ENCODE data around the gene PYGB.
"Not testable (repeated sequence)": the region's sequence is repeated elsewhere in the genome, so short reads cannot be mapped to it uniquely, and the experiment has no call there.

PYGB gene

GRCh38 chr20:25230166-25230831 lies 17.6 kb upstream of the PYGB start:
- DNase-seq = no peak

DNA sequence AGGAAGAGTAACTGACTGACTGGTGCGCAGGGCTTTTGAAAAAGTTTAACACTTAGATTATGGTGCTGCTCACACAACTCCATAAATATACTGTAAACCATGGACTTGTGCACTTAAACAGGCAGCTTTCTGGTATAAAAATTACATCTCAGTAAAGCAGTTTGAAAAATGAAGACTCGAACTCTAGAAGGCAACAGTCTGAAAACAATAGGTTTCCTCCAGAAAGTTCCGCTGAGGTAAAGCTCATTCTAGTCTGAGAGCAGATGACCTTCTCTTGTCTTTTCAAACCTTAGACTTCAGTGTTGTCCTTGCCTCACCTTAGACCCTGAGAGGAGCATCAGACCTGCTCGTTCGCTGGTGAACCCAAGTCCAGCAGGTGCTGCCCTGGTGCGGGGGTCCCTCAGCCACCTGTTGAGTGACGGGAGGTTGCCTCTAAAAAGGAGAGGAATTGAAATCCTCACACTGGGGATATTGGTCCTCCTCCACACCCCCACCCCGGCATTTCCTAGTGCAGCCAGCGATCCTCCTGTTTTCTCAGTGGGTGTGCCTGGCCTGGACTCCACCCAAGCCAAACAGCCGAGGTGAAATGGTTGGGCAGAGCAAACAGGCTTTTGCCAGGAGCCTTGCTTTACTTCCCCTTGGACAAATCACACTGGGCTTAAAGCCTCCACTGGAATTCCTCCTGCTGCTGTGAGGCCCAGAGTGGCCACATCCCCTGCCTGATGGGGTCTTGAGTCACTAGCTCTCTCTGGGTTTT lies 14.7 kb upstream of the PYGB start:
- DNase-seq = no peak

GRCh38 chr20:25234009-25234849 lies 13.7 kb upstream of the PYGB start:
- DNase-seq = not testable (repeated sequence)

DNA sequence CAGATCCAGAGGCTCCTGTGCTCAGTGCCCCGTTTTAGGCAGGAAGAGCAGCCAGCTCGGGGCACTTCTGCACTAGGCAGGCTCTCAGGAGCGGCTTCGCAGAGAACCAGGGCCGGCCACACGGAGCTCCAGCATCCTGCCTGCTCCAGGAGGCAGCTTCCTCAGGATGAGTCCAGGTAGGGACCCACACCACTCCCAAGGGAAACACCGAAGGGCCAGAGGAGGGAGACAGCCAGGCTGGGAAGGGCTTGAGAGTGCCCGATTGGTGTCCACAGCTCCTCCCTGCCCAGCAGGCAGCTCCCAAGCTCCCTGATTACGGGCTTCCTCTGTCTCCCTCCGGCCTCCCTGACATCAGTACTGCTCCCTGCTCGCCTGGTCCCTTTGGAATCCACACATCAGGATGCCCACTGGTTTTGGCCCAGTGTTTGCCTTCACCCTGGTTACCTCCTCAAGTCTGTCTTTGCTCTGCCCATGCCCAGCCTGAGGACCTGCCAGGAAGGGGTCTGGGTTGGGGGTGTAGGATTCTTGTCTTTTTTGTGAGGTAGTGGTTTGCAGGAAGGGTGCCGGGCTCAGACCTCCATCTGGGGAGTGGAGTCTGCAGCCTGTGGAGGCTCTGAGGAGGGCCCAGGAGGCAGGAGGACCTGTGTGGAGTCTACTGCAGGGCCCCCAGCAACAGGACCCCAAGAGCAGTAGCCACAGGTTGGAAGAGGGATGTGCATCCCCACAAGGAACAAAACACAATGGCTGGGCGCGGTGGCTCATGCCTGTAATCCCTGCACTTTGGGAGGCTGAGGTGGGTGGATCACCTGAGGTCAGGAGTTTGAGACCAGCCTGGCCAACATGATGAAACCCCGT lies 11.2 kb upstream of the PYGB start:
- no peak for DNase-seq

DNA sequence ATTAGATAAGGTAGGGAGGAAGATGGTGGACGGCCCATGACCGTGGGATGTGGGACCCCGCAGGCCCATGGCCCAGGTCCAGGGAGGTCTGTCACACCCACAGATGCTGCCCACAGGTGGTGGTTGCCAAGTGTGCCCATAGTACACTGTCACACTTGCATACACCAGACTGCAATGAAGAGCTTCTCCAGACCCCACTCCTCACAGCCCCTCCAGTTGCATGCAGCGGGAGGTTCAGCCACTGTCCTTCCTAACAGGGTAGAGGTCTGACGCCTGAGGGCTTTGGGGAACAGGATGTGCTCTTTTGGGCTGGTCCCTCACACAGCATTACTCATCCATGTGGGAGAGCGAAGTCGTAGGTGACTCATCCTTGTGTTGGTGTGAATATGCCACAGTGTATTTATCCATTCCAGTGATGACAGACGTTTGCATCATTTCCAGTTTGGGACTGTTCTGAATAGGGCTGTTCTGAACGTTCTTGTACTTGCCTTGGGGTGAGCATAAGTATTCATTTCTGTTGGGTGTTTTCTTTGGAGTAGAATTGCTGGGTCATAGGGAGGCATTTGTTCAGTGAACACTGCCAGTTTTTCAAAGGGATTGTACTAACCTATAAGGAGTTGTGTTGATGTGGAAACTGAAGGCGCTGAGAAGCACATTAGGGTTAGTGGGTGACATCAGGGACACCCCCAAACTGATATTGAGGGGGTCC lies 10.1 kb upstream of the PYGB start:
- DNase-seq = no peak

DNA sequence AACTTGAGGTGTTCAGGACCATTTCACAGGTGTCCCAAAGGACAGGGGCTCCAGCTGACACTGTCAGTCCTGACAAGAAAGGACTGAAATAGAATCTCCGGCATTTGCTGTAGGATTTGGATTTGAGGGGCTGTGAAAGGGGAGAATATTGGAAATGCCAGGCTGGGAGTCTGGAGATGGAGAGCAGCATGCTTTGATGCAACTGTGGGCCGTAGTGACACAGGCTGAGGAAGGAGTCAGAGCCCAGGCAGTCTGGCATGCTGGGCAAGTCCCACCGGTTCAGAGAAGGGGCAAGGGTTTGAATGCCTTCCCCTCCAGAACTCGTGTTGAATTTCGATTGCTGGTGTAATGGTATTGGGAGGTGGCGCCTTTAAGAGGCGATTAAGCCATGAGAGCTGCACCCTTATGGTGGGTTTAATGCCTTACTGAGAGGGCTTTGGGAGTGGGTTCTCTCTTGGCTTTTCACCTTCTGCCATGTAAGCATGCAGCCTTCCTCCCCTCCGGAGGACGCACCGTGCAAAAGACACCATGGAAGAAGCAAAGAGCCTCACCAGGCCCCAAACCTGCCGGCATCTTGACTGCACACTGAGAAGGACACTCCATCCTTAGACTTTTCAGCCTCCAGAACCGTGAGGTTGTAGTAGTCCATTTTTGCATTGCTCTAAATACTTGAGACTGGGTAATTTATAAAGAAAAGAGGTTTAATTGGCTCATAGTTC lies 9.4 kb upstream of the PYGB start:
- no peak for DNase-seq

DNA sequence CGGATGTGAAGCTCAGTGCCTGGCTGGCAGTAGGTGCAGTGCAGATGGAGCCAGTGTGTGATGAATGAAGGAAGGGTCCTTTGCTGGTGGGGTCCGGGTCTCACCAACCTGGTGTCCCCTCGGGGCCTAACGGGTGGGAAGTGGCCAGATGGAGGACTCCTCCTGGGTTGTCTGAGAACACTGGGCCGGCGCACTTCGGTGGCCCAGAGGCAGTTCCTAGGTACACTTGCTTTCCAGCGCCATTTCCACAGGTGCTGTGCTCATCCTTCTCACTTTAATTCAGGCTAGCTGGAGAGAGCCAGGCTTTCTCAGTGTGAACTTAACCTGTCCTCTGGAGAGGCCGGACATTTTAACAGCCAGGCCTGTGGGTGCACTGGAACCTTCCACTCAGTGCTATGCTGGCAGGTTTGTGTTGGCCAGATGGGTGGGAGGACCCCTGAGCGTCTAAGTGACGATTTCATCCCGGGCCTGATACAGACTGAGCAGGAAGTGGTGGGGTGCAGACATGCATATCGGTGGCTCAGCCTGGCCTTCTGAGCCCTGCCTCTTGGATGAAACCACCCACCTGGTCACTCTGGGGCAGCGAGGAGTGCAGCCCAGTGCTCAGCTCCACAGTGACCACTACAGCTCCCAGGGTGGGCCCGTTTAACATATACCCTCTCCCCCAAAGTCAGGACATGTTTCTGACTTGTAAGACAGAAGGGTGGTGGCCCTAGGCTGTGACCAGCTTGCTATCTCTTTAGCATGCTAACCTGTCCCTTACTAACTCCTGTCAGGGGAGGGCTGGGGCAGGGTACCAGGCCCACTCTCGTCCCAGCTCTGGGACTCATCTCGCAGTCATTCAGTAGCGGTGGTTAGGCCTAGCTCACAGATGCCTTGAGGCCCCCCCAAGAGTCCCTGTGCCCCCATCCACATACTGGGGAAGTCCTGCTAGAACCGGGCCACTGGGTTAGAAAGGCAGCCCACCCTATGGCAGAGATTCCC lies 8.2 kb upstream of the PYGB start:
- no peak for DNase-seq

DNA sequence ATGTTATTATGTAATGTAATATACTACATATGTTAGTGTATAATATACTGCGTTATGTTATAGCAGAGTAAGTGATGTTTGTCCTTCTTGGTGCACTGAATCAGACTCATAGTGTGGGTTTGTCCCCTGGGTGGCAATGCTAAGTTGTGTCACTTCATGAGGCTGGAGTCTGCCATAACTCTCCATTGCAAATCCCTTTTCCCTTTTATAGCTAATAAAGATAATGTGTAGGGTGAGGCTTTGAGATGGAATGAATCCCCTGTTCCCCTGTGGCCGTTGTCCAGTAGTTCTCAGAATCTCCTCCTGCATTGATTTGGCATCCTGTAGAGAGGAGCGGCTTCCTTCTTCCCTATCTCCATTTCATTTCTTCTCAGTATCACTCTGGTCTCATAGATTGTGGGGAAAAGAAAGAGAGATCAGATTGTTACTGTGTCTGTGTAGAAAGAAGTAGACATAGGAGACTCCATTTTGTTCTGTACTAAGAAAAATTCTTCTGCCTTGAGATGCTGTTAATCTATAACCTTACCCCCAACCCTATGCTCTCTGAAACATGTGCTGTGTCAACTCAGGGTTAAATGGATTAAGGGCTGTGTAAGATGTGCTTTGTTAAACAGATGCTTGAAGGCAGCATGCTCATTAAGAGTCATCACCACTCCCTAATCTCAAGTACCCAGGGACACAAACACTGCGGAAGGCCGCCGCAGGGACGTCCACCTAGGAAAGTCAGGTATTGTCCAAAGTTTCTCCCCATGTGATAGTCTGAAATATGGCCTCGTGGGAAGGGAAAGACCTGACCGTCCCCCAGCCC lies 6.8 kb upstream of the PYGB start:
- not testable (repeated sequence) for DNase-seq

DNA sequence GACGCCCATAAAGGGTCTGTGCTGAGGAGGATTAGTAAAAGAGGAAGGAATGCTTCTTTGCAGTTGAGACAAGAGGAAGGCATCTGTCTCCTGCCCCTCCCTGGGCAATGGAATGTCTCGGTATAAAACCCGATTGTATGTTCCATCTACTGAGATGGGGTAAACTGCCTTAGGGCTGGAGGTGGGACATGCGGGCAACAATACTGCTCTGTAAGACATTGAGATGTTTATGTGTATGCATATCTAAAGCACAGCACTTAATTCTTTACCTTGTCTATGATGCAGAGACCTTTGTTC lies 6.3 kb upstream of the PYGB start:
- not testable (repeated sequence) for DNase-seq

DNA sequence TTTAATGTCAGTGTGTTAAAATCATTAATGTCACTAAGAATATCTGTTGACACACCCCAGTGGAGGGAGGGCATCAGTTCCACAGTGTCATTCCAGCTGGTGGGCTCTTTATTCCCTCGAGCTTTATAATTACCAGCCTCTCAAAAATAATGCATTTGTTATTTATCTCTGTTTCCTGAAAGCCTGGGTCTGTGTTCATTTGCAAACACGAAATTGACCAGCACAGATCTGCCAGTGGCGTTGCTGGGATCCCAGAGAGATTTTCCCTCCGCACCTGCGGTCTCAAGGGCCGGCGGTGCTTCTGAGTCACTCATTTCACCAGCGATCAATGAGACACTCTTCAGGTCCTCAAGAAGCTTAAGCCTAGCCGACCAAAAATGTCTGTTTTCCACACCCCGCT lies 5.7 kb upstream of the PYGB start:
- DNase-seq = no peak

- DNase-seq = no peak
These were observed 4.4 kb upstream of the PYGB start for GRCh38 chr20:25243416-25243979.

DNA sequence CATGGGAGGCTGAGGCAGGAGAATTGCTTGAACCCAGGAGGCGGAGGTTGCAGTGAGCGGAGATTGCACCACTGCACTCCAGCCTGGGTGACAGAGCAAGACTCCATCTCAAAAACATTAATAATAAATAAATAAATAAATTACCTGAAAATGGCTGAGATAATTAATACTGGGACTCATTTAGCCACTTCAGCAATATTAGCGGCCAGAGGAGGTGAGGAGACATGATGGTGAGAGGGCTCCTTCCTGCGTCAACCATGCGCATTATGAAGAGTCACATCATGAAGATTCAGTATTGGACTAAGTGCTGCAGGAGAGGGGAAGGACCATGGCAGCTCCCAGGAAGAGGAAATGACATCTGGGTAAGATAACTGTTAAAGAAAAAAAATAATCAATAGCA lies 2.9 kb upstream of the PYGB start:
- no peak for DNase-seq

- DNase-seq = no peak
These were observed 2.4 kb upstream of the PYGB start for GRCh38 chr20:25245461-25245860.

GRCh38 chr20:25246182-25246999 lies 1.5 kb upstream of the PYGB start:
- DNase-seq = no peak

- DNase-seq = no peak
These were observed 826 bp upstream of the PYGB start for GRCh38 chr20:25247000-25247517.

DNA sequence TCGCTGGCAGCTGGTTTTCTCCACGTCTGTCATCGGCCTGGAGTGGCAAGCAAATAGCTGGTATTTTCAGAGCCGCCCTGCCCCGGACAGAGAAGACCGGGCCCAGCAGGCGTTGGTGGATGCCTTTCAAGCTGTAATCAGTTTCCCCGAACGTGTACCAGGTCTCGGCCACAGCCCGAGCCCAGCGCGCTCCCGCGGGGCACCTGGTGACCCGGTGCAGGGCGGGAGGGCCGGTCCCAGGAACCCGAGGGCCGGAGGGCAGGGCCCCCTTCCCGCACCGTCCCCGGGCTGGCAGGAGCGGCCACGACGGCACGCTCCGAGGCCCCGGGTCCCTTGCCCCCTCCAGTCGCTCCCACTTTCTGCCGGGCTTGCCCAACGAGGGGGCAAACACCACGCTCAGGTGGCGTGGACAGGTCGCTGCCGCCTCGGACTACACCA lies 348 bp upstream of the PYGB start:
- peak; percentile 22 for DNase-seq

DNA sequence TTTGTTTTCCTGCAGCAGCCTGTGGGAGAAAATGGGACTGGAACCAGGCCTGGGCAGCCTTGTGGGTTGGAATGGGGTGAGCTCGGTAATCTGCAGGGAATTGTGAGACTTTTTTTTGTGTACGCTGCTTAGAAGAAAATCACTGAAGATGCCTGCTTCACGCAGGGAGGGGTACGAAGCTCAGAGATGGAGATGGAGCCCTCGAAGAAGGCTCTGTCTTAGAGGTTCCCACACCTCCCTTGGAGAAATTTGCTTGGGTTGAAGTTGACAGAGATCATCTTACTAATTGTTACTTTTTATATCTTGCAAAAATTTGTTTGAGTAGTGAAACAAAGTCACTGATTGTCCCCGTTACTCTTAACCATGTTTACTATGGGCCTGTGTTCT lies 894 bp downstream of the PYGB start:
- no peak for DNase-seq
